Measurements from ENCODE around the gene CALM3.

CALM3 gene

DNA sequence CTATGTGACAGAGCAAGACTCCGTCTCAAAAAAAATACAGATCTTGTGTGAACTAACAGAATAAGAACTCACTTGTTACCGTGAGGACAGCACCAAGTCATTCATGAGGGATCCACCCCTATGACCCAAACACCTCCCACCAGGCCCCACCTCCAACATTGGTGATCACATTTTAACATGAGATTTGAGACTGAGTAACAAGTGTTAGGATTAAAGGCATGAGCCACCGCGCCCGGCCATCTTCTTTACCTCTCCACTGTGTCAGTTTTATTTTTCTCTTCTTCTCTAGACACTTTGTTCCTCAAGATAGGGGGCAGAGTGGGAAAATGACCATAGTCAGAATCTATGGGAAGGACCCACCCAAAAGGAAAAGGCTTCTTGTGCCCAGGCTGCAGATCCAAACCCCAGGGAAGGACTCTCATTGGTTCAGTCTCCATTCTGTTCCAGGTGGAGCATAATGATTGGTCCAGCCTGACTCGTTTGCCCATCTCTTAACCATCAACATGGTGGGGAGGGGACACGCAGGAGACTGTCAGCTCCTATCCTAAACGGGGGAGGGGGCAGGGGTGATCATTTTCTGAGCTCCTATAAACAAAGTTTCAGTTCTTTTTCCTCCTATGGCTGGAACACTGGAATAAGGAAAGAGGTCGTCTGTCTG is 1.3 kb upstream of the CALM3 start:
- no peak for DNase-seq (ENCODE audit: low spot score)

DNA sequence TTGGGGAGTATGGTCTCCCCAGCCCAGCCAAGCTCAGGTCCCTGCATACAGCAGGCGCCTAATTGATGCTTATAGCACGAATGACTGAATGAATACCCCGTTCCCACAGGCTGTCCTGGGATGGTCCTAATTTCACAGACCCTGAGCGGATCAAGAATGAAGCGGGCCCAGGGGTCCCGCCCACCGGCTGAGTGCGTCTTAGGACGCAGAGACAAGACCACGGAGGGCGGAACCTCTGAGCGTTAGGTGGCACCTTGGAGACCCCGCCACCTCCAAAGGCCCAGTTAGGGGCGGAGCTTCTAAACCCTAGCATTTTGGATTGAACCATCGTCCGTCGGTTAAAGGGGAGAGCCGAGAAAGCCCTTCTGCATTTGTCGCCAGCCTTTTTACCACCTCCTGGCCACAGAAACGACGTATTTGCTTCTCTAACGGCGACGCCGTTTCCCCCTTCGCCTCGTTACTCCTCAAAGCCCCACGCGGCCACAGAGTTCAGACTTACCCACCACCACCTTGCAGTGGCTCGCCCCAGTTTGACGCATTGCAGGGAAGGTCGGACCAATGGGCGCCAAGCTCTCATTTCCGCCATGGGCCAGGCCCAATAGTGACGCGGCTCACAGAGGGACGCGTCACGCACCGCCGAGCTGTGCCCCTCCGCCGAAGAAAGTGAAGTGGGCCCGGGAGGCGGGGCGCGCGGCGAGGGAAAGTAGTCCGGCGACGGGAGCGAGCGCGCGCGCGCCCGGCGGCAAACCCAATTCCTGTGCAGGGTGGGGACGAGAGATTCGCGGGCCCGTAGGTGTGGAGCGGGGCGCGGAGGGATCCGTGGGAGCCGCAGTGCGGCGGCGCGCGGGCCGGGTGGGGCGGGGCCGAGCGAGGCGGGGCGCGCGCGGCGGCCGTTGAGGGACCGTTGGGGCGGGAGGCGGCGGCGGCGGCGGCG is 479 bp upstream of the CALM3 start:
- DNase-seq (ENCODE audit: low spot score), result peak; percentile 87

- no peak for DNase-seq (ENCODE audit: low spot score)
Measured at GRCh38 chr19:46602392-46603194, 1.5 kb downstream of the CALM3 start.

DNA sequence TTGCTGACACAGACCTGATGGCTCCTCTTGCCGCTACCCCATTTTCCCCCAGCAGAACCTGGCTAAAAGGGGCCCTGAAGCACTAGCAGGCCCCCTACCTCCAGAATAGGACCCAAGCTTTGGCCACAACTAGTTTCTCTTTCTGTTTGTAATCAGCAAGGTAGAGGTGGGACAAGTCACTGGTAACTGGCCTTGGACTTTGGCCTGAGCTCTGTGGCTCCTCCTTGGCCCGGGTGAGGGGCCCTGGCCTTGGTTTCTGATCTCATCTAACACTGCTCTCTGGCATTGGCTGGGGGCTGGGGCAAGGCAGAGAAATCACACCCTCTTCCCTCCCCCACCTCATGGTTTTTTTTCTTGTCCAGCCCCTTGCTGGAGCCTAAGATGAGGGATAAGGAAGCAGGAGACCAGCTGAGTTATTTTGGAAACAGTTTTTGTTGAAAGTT is 2.1 kb downstream of the CALM3 start:
- no peak for DNase-seq (ENCODE audit: low spot score)

GRCh38 chr19:46603752-46604231 is 2.7 kb downstream of the CALM3 start:
- DNase-seq (ENCODE audit: low spot score), result no peak

- DNase-seq (ENCODE audit: low spot score), result no peak
Measured at GRCh38 chr19:46604781-46605355, 3.7 kb downstream of the CALM3 start.

GRCh38 chr19:46605356-46605821 is 4.3 kb downstream of the CALM3 start:
- no peak for DNase-seq (ENCODE audit: low spot score)

DNA sequence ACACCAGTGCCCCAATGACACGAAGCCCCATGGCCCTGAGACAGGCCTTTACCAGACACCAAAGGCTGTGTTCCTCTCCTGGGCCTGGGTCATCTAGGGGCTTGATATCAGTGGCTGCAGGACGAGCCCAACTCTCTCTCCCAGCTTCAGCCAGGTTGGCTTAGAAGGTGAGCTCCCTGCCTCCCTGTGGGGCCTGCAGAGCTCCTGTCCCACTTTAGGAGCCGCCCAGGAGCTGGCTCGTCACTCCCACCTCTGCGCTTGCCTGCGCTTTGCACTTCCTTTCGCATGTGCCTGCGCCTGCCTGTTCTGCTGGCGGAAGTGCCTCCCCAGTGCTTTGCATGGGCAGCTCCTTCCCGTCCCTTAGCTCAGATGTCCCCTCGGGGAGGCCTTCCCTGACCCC is 4.9 kb downstream of the CALM3 start:
- no peak for DNase-seq (ENCODE audit: low spot score)

- no peak for DNase-seq (ENCODE audit: low spot score)
Measured at GRCh38 chr19:46606681-46607447, 5.7 kb downstream of the CALM3 start.

- DNase-seq (ENCODE audit: low spot score), result no peak
Measured at GRCh38 chr19:46607448-46607841, 6.3 kb downstream of the CALM3 start.

DNA sequence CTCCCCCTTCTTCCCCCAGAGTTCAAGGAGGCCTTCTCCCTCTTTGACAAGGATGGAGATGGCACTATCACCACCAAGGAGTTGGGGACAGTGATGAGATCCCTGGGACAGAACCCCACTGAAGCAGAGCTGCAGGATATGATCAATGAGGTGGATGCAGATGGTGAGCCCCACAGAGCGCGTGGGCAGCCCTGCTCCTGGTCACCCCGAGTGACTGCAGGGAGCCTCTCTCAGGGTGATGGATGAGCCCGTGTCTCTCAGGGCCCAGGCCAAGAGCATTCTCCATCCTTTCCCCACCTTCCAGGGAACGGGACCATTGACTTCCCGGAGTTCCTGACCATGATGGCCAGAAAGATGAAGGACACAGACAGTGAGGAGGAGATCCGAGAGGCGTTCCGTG is 7.0 kb downstream of the CALM3 start:
- DNase-seq (ENCODE audit: low spot score), result no peak

DNA sequence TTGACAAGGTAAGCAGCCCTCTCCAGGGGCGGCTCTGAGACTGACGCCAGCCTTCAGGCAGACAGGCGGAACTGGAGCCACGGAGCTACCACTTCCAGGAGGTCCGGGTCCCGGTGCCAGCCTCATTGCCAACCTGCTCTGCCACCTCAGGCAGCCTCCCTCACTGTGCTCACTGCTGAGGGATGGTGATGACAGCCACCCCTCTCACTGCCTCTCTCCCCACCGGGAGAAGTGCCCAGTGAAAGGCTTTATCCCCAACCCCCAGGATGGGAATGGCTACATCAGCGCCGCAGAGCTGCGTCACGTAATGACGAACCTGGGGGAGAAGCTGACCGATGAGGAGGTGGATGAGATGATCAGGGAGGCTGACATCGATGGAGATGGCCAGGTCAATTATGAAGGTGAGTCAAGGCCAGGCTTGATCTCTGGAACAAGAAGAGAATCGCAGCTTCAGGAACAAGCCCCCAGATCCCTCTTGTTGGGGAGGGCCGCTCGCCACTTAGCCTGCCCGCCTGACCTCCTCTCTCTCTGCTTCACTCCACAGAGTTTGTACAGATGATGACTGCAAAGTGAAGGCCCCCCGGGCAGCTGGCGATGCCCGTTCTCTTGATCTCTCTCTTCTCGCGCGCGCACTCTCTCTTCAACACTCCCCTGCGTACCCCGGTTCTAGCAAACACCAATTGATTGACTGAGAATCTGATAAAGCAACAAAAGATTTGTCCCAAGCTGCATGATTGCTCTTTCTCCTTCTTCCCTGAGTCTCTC is 7.6 kb downstream of the CALM3 start:
- DNase-seq (ENCODE audit: low spot score), result no peak

- DNase-seq (ENCODE audit: low spot score), result no peak
Measured at GRCh38 chr19:46609511-46610412, 8.6 kb downstream of the CALM3 start.

DNA sequence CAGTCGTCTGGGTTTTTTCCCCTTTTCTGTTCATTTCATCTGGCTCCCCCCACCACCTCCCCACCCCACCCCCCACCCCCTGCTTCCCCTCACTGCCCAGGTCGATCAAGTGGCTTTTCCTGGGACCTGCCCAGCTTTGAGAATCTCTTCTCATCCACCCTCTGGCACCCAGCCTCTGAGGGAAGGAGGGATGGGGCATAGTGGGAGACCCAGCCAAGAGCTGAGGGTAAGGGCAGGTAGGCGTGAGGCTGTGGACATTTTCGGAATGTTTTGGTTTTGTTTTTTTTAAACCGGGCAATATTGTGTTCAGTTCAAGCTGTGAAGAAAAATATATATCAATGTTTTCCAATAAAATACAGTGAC is 9.3 kb downstream of the CALM3 start:
- no peak for DNase-seq (ENCODE audit: low spot score)

DNA sequence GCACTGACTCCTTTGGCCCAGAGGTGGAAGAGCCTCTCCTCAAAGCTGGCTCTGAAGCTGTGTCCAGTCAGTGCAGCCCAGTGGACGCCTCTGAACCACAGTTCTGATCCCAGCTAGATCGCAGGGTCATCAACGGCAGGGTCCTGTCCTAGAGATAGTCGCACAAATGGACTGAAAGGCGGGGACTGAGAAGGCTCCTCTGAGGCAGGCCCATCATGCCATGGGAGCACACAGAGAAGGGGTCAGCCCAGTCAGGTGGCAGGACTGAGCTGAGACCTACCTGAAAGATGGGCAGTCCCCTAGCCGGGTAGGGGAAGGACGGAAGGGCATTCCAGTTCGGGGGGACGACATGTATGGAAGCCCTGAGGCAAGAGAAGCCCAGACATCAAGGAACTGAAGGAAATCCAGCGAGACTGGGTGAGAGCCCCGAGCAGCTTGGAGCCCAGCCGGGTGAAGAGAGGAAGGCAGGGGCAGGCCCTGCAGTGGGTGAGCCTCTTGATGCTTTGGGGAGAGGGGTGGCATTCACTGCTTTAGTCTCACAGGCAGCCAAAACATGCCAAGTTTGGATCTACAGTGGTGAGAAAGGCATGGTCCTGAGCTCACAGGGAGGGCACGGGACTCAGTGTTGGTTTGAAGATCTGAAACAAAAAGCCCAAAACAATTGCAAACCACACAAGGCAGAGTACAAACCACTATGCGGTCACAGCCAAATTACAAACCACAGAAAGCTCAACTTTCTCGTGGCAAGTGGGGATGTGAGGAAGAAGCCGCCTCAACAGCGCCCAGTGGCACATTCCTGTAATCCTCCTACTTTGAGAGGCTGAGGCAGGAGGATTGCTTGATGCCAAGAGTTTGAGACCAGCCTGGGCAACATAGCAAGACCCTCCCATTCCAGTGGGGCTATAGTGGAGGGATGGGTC is 10.0 kb downstream of the CALM3 start:
- no peak for DNase-seq (ENCODE audit: low spot score)

DNA sequence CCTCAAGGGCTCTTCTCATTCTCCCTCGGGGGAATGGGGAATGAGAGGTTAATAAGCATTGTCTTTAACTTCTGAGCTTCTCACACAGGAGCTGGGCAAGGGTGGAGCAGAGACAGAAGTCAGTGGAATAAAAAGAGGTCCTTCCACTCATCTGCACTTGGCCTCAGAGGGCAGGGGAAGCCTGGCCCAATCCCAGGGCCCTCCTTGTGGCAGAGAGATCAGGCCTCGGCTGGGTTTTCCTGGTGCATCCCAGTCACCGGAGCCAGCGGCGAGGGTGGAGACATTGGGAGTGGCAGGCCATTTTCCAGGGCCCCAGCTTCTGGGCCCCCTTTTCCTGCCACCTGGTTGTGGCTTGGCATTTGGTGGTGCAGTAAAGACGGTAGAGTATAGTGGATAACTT is 10.6 kb downstream of the CALM3 start:
- DNase-seq (ENCODE audit: low spot score), result no peak

- DNase-seq (ENCODE audit: low spot score), result no peak
Measured at GRCh38 chr19:46613525-46613924, 12.4 kb downstream of the CALM3 start.

- DNase-seq (ENCODE audit: low spot score), result peak; percentile 86
Measured at GRCh38 chr19:46614114-46614722, 13.1 kb downstream of the CALM3 start.

All from COLO829 (cell line).